Caki2 (cell line): ENCODE measurements around the gene GARIN1A. TPM values are rescaled to one million over a fixed set of nuclear protein-coding genes. Genes with fewer than 3 reads are reported as not detected.

Experiments used
- DNase-seq: peaks from one replicate; pipeline ENCODE4 v3.0.0-alpha.2; 2015; ENCODE audit warnings: low read depth
- in situ Hi-C: cut with HindIII; loops from 2 replicates; pipeline ENCODE4 v1.10.0; 2016; ENCODE audit warnings: low sequenced_read_pairs, low pct_unique_long_range_greater_than_20kb, mixed read lengths
- total RNA-seq: library from RNA; depleted of rRNA; stranded (reverse); fragments of >200 nt; shearing (Covaris generic); gene quantifications from 2 replicates; pipeline ENCODE4 v1.2.3, GENCODE V29; 2014; ENCODE audit warnings: low replicate concordance; rRNA removed

The GARIN1A gene
- total RNA-seq, 1 experiment from 2014 or later = not detected

- in situ Hi-C loops = no loop called here
- DNase-seq = no peak
Observed at GRCh38 chr7:128705891-128706333, 33.8 kb downstream of the GARIN1A start.

- no peak for DNase-seq
- in situ Hi-C loops = no loop called here
Observed at GRCh38 chr7:128707752-128708151, 35.7 kb downstream of the GARIN1A start.

GRCh38 chr7:128708235-128708634 lies 36.1 kb downstream of the GARIN1A start:
- no peak for DNase-seq
- in situ Hi-C loops = no loop called here

- in situ Hi-C loops = no loop called here
- no peak for DNase-seq
Observed at GRCh38 chr7:128708824-128709223, 36.7 kb downstream of the GARIN1A start.

- in situ Hi-C loops = no loop called here
- DNase-seq = no peak
Observed at GRCh38 chr7:128710481-128710880, 38.4 kb downstream of the GARIN1A start.

GRCh38 chr7:128713794-128714193 lies 41.7 kb downstream of the GARIN1A start:
- no peak for DNase-seq
- in situ Hi-C loops = no loop called here

GRCh38 chr7:128714701-128715495 lies 42.8 kb downstream of the GARIN1A start:
- in situ Hi-C loops = no loop called here
- DNase-seq = no peak

GRCh38 chr7:128718967-128719642 lies 47.0 kb downstream of the GARIN1A start:
- in situ Hi-C loops = no loop called here
- no peak for DNase-seq

- no peak for DNase-seq
- in situ Hi-C loops = no loop called here
Observed at GRCh38 chr7:128721376-128721775, 49.3 kb downstream of the GARIN1A start.

Other genes with a start within 250 kb of the GARIN1A start
- 8.6 and 14.8 TPM in 2 replicates for gene HILPDA, start 216.4 kb upstream of the GARIN1A start, total RNA-seq
- gene METTL2B, start 195.5 kb upstream of the GARIN1A start, total RNA-seq = 17.3 and 22.4 TPM in 2 replicates
- gene CALU, start 67.1 kb downstream of the GARIN1A start, total RNA-seq = 112 and 166 TPM in 2 replicates
- not detected in 2 replicates for gene OPN1SW, start 103.5 kb downstream of the GARIN1A start, total RNA-seq
- gene CCDC136, start 119.7 kb downstream of the GARIN1A start, total RNA-seq = 2.7 and 5.2 TPM in 2 replicates
- gene FLNC, start 158.1 kb downstream of the GARIN1A start, total RNA-seq = 0.12 TPM in 1 of 2 replicates, not detected in the other
- 168 and 191 TPM in 2 replicates for gene ATP6V1F, start 190.6 kb downstream of the GARIN1A start, total RNA-seq
- 2.1 and 5.1 TPM in 2 replicates for gene KCP, start 238.4 kb downstream of the GARIN1A start, total RNA-seq